Esophagus muscularis mucosa (tissue), 4 donors: ENCODE measurements around the gene MUC21. TPM values are rescaled to one million over a fixed set of nuclear protein-coding genes. Genes with fewer than 3 reads are reported as not detected.

ENCODE experiments used
- DNase-seq: peaks from one replicate; pipeline ENCODE4 v3.0.0-alpha.2; 2017; ENCODE audit errors: extremely low spot score
- H3K27ac ChIP-seq, 4 donors: fragments of 200-600 bp; sonication (generic); replicated peaks in 1 of 4; 1 replicate in 3 of 4; 2 replicates in 1 of 4; pipeline ENCODE4 v1.5.1; 2016 to 2019; ENCODE audit warnings: mild to moderate bottlenecking in 1 of 4
- H3K27me3 ChIP-seq, 4 donors: fragments of 200-600 bp; sonication (generic); one replicate each; pipeline versions ENCODE4 v1.5.1 to v1.6.0; 2016 to 2019
- H3K36me3 ChIP-seq, 4 donors: fragments of 200-600 bp; sonication (generic); one replicate each; pipeline ENCODE4 v1.5.1; 2016 to 2019
- H3K4me1 ChIP-seq, 4 donors: fragments of 200-600 bp; sonication (generic); one replicate each; pipeline ENCODE4 v1.5.1; 2016 to 2019
- H3K4me3 ChIP-seq, 4 donors: fragments of 200-600 bp; sonication (generic); 1 replicate in 2 of 4; 2 replicates in 2 of 4; pipeline ENCODE4 v1.5.1; 2016 to 2019; ENCODE audit warnings: mild to moderate bottlenecking in 4 of 4, moderate library complexity in 1 of 4
- H3K9me3 ChIP-seq, 4 donors: fragments of 200-600 bp; sonication (generic); 1 replicate in 3 of 4; 2 replicates in 1 of 4; pipeline ENCODE4 v1.5.1; 2016 to 2019
- EP300 ChIP-seq: sonication (generic); formaldehyde crosslinking; IDR thresholded peaks from one replicate; pipeline ENCODE4 v1.6.1; 2017; ENCODE audit warnings: antibody characterized with exemption
- POLR2A ChIP-seq: fragments of 450-650 bp; IDR thresholded peaks from one replicate; pipeline ENCODE4 v1.6.1; 2017; ENCODE audit warnings: antibody characterized with exemption, moderate library complexity, mild to moderate bottlenecking, low read depth
- POLR2AphosphoS5 ChIP-seq, 2 donors: sonication (generic); formaldehyde crosslinking; IDR thresholded peaks; one replicate each; pipeline ENCODE4 v1.6.1; 2017; ENCODE audit warnings: antibody characterized with exemption in 2 of 2
- WGBS: methylation state at CpG from one replicate; pipeline ENCODE4 v1.1.5; 2018; 5-methylcytosine and 5-hydroxymethylcytosine counted together
- intact Hi-C: fragments of 100-400 bp; cut with DNase I; formaldehyde crosslinking; loops from one replicate; pipeline ENCODE4 v1.15.1; 2023
- total RNA-seq, 4 donors: library from RNA; depleted of rRNA; stranded (reverse); fragments of >200 nt; gene quantifications; one replicate each; pipeline versions ENCODE4 v1.1.0 to v1.2.1, GENCODE V29; 2016
- TF ChIP-seq, protein P1 (sequence below), 3 experiments: fragments of 200-600 bp in 2 of 3; fragments of 450-650 bp in 1 of 3; sonication (generic) in 2 of 3; IDR thresholded peaks; one replicate each; pipeline ENCODE4 v1.5.1; 2017 to 2019; ENCODE audit warnings: antibody characterized with exemption in 3 of 3, mild to moderate bottlenecking in 2 of 3, moderate library complexity in 1 of 3

The MUC21 gene
- total RNA-seq, 4 donors from 2014 or later = 2.1 TPM; not detected in 3

DNA sequence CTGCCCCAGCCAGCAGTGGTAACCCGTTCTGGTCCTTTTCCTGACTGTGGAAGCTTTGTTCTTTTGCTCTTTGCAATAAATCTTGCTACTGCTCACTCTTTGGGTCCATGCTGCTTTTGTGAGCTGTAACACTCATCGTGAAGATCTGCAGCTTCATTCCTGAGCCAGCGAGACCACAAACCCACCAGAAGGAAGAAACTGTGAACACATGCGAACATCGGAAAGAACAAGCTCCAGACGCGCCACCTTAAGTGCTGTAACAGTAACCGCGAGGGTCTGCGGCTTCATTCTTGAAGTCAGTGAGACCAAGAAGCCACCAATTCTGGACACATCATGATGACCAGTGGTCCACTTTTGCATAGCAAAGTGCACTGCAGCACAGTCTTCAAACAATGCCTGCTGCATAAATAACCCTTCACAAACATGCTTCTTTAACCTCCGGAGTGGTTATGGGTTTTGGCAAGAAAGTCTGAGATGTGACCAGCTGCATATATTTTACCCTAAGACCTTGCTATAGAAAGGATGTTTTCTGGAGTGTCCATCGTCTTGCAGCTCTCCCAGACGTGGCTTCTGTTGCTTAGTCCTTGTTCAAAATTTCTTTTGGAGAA is 17.9 kb downstream of the MUC21 start:
- H3K27ac ChIP-seq = no peak overlapping the region
- H3K27me3 ChIP-seq = no peaks in the 10 kb centered on the region
- TF ChIP-seq, protein P1, sequence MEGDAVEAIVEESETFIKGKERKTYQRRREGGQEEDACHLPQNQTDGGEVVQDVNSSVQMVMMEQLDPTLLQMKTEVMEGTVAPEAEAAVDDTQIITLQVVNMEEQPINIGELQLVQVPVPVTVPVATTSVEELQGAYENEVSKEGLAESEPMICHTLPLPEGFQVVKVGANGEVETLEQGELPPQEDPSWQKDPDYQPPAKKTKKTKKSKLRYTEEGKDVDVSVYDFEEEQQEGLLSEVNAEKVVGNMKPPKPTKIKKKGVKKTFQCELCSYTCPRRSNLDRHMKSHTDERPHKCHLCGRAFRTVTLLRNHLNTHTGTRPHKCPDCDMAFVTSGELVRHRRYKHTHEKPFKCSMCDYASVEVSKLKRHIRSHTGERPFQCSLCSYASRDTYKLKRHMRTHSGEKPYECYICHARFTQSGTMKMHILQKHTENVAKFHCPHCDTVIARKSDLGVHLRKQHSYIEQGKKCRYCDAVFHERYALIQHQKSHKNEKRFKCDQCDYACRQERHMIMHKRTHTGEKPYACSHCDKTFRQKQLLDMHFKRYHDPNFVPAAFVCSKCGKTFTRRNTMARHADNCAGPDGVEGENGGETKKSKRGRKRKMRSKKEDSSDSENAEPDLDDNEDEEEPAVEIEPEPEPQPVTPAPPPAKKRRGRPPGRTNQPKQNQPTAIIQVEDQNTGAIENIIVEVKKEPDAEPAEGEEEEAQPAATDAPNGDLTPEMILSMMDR (IDR thresholded peaks at IDR 0.05) = no peak
- TF ChIP-seq POLR2AphosphoS5 (IDR thresholded peaks at IDR 0.05) = no peak
- TF ChIP-seq EP300 = no peak
- TF ChIP-seq POLR2A = no peak
- intact Hi-C loops = no loop called here
- WGBS = 75% methylated on average over 13 of the region's 13 CpGs
- H3K36me3 ChIP-seq = no peaks in the 10 kb centered on the region
- H3K9me3 ChIP-seq = no peaks in the 10 kb centered on the region
- H3K4me3 ChIP-seq = no peak overlapping the region
- DNase-seq = no peak
- H3K4me1 ChIP-seq = peaks cover 0 to 9% (median 0%) of the 10 kb centered on the region in 4 donors

DNA sequence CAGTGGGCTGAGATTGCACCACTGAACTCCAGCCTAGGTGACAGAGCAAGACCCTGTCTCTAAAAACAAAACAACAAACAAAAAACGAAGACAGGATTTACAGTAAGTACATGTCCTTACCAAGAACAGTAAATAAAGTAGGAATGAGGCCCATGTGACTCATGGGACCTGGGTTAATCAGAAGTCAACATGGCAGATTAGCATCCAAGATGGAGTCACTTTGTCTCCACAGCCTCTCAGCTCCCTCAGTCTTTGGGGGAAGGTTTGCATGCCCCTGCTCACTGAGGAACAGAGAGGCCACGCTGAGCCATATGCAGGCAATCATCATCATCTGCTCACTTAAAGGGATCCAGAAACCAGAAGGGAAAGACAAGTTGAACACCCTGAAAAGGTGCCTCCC is 19.0 kb downstream of the MUC21 start:
- TF ChIP-seq POLR2AphosphoS5 (IDR thresholded peaks at IDR 0.05) = no peak
- TF ChIP-seq, protein P1 (IDR thresholded peaks at IDR 0.05) = no peak
- TF ChIP-seq POLR2A = no peak
- TF ChIP-seq EP300 = no peak
- Histone ChIP-seq H3K9me3 (no peaks in the 10 kb centered on the region), H3K36me3 (no peaks in the 10 kb centered on the region), H3K4me1 (peaks cover 0 to 9% (median 0%) of the 10 kb centered on the region in 4 donors), H3K27me3 (no peaks in the 10 kb centered on the region), H3K27ac (no peak overlapping the region), H3K4me3 (no peak overlapping the region)
- no peak for DNase-seq
- intact Hi-C loops = no loop called here
- WGBS = 83% methylated on average over 2 of the region's 2 CpGs

DNA sequence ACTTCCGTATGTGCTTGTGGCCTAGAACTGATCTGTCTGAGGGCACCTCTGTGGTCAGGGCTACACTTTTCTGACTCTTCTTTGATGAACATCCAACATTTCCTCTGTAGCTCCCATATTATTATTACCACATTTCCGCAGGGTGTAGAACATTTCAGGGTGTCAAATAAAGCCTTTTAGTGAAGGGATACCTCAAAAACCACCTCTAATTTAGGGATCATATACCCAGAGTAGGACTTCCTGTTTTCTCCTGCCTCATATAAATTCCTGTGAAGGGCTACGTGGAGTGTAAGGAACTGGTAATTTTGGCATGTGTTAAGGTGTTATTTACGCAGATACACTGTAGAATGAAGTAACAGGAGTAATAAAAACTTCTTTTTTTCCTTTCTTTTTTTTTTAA is 21.3 kb downstream of the MUC21 start:
- Histone ChIP-seq H3K36me3 (no peaks in the 10 kb centered on the region), H3K27me3 (no peaks in the 10 kb centered on the region), H3K4me3 (no peak overlapping the region), H3K4me1 (peaks cover 0 to 9% (median 0%) of the 10 kb centered on the region in 4 donors), H3K9me3 (no peaks in the 10 kb centered on the region), H3K27ac (no peak overlapping the region)
- WGBS = 76% methylated on average over 4 of the region's 4 CpGs
- no peak for TF ChIP-seq EP300
- no peak for TF ChIP-seq POLR2AphosphoS5 (IDR thresholded peaks at IDR 0.05)
- TF ChIP-seq, protein P1 (IDR thresholded peaks at IDR 0.05) = no peak
- TF ChIP-seq POLR2A = no peak
- intact Hi-C loops = no loop called here
- no peak for DNase-seq

DNA sequence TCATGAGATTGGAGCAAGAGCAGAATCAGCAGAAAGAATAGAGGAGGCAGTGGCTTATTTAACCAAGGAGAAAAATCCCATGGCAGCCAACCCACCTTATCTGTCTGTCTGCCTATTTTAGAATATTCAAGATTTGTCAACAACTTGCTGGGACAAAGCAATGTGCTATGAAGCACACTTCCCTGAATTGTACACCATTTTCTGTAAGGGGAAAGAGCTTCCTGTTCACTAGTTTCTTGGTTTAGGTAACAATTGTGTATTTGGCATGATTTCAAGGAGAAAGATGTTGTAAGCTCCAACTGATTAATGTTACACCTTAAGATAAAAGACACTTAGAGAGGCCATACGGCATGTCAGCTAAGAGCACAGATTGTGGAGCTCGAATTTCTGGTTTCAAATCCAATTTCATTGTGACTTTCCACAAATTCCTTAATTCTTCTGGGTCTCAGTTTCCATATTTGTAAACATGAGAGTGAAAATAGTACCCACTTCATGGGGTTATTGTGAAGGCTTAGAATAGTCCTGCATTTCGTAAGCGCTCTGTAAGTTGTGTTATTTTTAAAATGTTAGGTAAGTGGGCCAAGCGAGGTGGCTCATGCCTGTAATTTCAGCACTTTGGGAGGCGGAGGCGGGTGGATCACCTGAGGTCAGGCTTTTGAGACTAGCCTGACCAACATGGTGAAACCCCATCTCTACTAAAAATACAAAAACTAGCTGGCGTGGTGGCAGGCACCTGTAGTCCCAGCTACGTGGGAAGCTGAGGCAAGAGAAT is 21.9 kb downstream of the MUC21 start:
- WGBS = 88% methylated on average over 9 of the region's 9 CpGs
- no peak overlapping the region for H3K27ac ChIP-seq
- H3K4me3 ChIP-seq = no peak overlapping the region
- TF ChIP-seq, protein P1 (IDR thresholded peaks at IDR 0.05) = no peak
- no peak for TF ChIP-seq EP300
- TF ChIP-seq POLR2AphosphoS5 (IDR thresholded peaks at IDR 0.05) = no peak
- TF ChIP-seq POLR2A = no peak
- DNase-seq = no peak
- H3K27me3 ChIP-seq = peaks cover 0 to 2% (median 0%) of the 10 kb centered on the region in 4 donors
- intact Hi-C loops = no loop called here
- peaks cover 0 to 9% (median 0%) of the 10 kb centered on the region in 4 donors for H3K4me1 ChIP-seq
- no peaks in the 10 kb centered on the region for H3K36me3 ChIP-seq
- H3K9me3 ChIP-seq = no peaks in the 10 kb centered on the region
